ENCODE data around the gene LCN15. TPM values are rescaled to one million over a fixed set of nuclear protein-coding genes. Genes with fewer than 3 reads are reported as not detected.

The LCN15 gene
- total and polyA plus RNA-seq, 2 of the 4 experiments (the other 2 are of a cell fraction), result not detected

DNA sequence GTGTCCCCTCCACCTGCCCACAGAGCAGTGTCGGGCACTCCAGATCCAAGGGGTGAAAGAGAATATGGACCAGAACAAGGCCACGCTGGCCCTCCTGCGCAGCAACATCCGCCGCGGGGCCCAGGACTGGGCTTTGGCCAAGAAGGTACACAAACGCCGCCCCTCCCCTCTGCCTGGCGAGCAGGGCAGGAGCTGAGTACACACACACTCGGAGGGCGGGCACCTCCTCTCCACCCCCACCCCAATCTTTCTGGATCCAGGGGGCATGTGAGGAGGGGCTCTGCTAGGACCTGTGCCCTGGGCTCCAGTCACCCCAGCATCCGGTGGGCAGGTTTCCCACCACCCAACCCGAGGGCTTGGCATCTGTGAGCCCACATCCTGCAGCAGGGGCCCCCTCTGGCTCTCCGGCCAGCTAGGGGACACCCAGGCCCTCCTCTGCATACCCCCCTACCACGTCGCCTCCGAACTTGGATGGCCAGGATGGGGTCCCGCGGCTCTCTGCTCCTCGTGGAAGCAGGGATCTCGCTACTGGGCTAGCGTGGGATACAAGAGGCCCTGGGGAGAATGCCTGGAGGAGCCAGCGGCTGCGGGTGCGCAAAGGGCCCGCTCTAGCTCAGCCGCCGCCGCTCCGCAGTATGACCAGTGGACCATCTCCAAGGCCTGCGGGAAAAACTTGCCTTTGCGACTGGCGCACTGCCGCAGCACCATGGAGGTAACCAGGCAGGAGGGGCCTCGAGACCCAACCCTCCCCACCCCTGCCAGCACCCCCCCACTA lies 34.9 kb upstream of the LCN15 start:
- Histone ChIP-seq H3K18ac (ENCODE audit: low read depth, low read length) (no peak overlapping the region), H4K91ac (ENCODE audit: insufficient read depth, low read depth, low read length) (no peak overlapping the region), H3K27ac (ENCODE audit: insufficient read depth, low read length) (no peak overlapping the region), H2BK120ac (ENCODE audit: low read depth, low read length) (no peak overlapping the region), H2BK15ac (ENCODE audit: low read depth, low read length) (no peak overlapping the region), H3K9ac (ENCODE audit: low read depth, low read length) (no peak overlapping the region), H3K4ac (ENCODE audit: low read depth, low read length) (no peak overlapping the region), H3K36me3 (ENCODE audit: control insufficient read depth, insufficient read depth, low read length) (no peaks in the 10 kb centered on the region), H3K9me3 (ENCODE audit: control insufficient read depth, insufficient read depth, low read length) (no peaks in the 10 kb centered on the region), H3K9me1 (ENCODE audit: insufficient read depth, low read length) (no peaks in the 10 kb centered on the region), H2BK20ac (ENCODE audit: low read depth, low read length) (no peak overlapping the region), H2BK5ac (ENCODE audit: low read depth, low read length, poor library complexity, severe bottlenecking) (no peak overlapping the region), H4K8ac (ENCODE audit: low read depth in 2 of 2, low read length in 2 of 2) (no peak overlapping the region), H3K27me3 (ENCODE audit: control insufficient read depth, insufficient read depth, low read length) (peaks cover 37% of the 10 kb centered on the region), H3K4me2 (ENCODE audit: low read depth, low read length) (no peak overlapping the region; the same call in 1 of the 2 replicates), H3K4me3 (ENCODE audit: insufficient read depth, low read depth, low read length) (no peak overlapping the region), H2AK9ac (replicated peaks; ENCODE audit: low read depth, low read length, poor library complexity) (peak overlapping the region; percentile 28), H3K14ac (replicated peaks; ENCODE audit: low read depth, low read length) (no peak overlapping the region), H3K23ac (ENCODE audit: low read depth, low read length) (no peak overlapping the region), H4K5ac (ENCODE audit: low read depth, low read length) (no peak overlapping the region), H4K20me1 (ENCODE audit: insufficient read depth, low read length) (peaks cover 8% of the 10 kb centered on the region), H2AK5ac (ENCODE audit: low read depth, low read length) (no peak overlapping the region), H3K4me1 (ENCODE audit: control insufficient read depth, insufficient read depth, low read length) (peaks cover 10% of the 10 kb centered on the region), H2AFZ (replicated peaks; ENCODE audit: low read length, poor library complexity) (peak overlapping the region; percentile 32), H3K56ac (ENCODE audit: extremely low read depth, insufficient read depth, low read length) (no peak overlapping the region), H3K79me1 (ENCODE audit: low read depth in 1 of 2, low read length in 2 of 2) (no peaks in the 10 kb centered on the region)
- dilution Hi-C loops (cut with HindIII; ENCODE audit: low sequenced_read_pairs, unreplicated experiment), result no loop called here
- TF ChIP-seq MAZ (IDR thresholded peaks at IDR 0.05; ENCODE audit: borderline replicate concordance, low read depth, low read length) (no peak), POLR2A (IDR thresholded peaks at IDR 0.05; ENCODE audit: low read depth, low read length) (no peak), SMC3 (IDR thresholded peaks at IDR 0.05; ENCODE audit: low read depth, low read length) (no peak), BHLHE40 (IDR thresholded peaks at IDR 0.05; ENCODE audit: low read depth, low read length) (no peak), NFE2L2 (IDR thresholded peaks at IDR 0.05; ENCODE audit: low read depth, low read length) (no peak), MAFK (IDR thresholded peaks at IDR 0.05; ENCODE audit: low read depth, low read length) (no peak), RCOR1 (IDR thresholded peaks at IDR 0.05; ENCODE audit: insufficient replicate concordance, low read length) (no peak)
- no peak for DNase-seq
- CTCF ChIA-PET, result no interaction called here
- intact Hi-C loops (cut with micrococcal nuclease), result no loop called here
- POLR2A ChIA-PET (ENCODE audit: unreplicated experiment), result no interaction called here
- BruUV-seq (replicated peaks), result no TSS peak
- in situ Hi-C loops (cut with MboI; ENCODE audit: low sequenced_read_pairs), result no loop called here
- 21% methylated on average over 5 of the region's 35 CpGs; no CpG with 5 or more reads in 1 of the 2 experiments for WGBS, 2 experiments (ENCODE audit: extremely low coverage in 2 of 2, insufficient read length in 1 of 2)
- peak; percentile 3; the same call in 1 of the 2 replicates for ATAC-seq (ENCODE audit: low read depth)

All from IMR-90 (cell line).